ENCODE results near the gene MAPK1. TPM values are rescaled to one million over a fixed set of nuclear protein-coding genes. Genes with fewer than 3 reads are reported as not detected.
"Not testable (repeated sequence)": the region's sequence is repeated elsewhere in the genome, so short reads cannot be mapped to it uniquely, and the experiment has no call there.

The MAPK1 gene
- total RNA-seq, 4 donors from 2014 or later, result 72.3 to 121 (median 85.2) TPM

- no peak for TF ChIP-seq CTCF (IDR thresholded peaks at IDR 0.05)
- no peak for TF ChIP-seq POLR2A (IDR thresholded peaks at IDR 0.05)
- 42 to 49% methylated on average over 4 of the region's 4 CpGs for WGBS, 2 donors
- no peak overlapping the region for H3K4me3 ChIP-seq (ENCODE audit: low read depth, poor library complexity, severe bottlenecking)
- intact Hi-C loops (cut with DNase I; ENCODE audit: low total_unique reads), result no loop called here
- no peak for DNase-seq (ENCODE audit: low spot score in 2 of 2)
These were observed 148.4 kb downstream of the MAPK1 start for GRCh38 chr22:21719024-21719423.

- no peak overlapping the region for H3K4me3 ChIP-seq (ENCODE audit: low read depth, poor library complexity, severe bottlenecking)
- DNase-seq (ENCODE audit: low spot score in 2 of 2), result no peak
- TF ChIP-seq POLR2A (IDR thresholded peaks at IDR 0.05) (no peak), CTCF (IDR thresholded peaks at IDR 0.05) (no peak)
- 75 to 79% methylated on average over 4 of the region's 4 CpGs for WGBS, 2 donors
- intact Hi-C loops (cut with DNase I; ENCODE audit: low total_unique reads), result no loop called here
These were observed 148.9 kb downstream of the MAPK1 start for GRCh38 chr22:21718499-21718898.

- intact Hi-C loops (cut with DNase I; ENCODE audit: low total_unique reads); H3K4me3 ChIP-seq (ENCODE audit: low read depth, poor library complexity, severe bottlenecking); DNase-seq (ENCODE audit: low spot score in 2 of 2): not testable (repeated sequence)
- 79 to 84% methylated on average over 15 of the region's 15 CpGs for WGBS, 2 donors
These were observed 150.9 kb downstream of the MAPK1 start for GRCh38 chr22:21716395-21717122.

GRCh38 chr22:21714786-21715185 lies 152.7 kb downstream of the MAPK1 start:
- 59 to 70% methylated on average over 3 of the region's 3 CpGs for WGBS, 2 donors
- TF ChIP-seq POLR2A (IDR thresholded peaks at IDR 0.05) (no peak), CTCF (IDR thresholded peaks at IDR 0.05) (no peak)
- DNase-seq (ENCODE audit: low spot score in 2 of 2), result no peak
- intact Hi-C loops (cut with DNase I; ENCODE audit: low total_unique reads), result loop anchor here (5.0 kb wide), 1 partner anchor 238 kb away; the partner anchor contains the start of gene PPM1F
- no peak overlapping the region for H3K4me3 ChIP-seq (ENCODE audit: low read depth, poor library complexity, severe bottlenecking)

GRCh38 chr22:21714059-21714770 lies 153.2 kb downstream of the MAPK1 start:
- TF ChIP-seq POLR2A (IDR thresholded peaks at IDR 0.05) (no peak), CTCF (IDR thresholded peaks at IDR 0.05) (no peak)
- WGBS, 2 donors, result 71 to 79% methylated on average over 30 to 32 of the region's 32 CpGs
- DNase-seq (ENCODE audit: low spot score in 2 of 2), result no peak
- intact Hi-C loops (cut with DNase I; ENCODE audit: low total_unique reads), result loop anchor here (5.0 kb wide), 1 partner anchor 238 kb away; the partner anchor contains the start of gene PPM1F
- H3K4me3 ChIP-seq (ENCODE audit: low read depth, poor library complexity, severe bottlenecking), result no peak overlapping the region

- WGBS, 2 donors, result 57 to 66% methylated on average over 9 of the region's 9 CpGs
- no peak for DNase-seq (ENCODE audit: low spot score in 2 of 2)
- H3K4me3 ChIP-seq (ENCODE audit: low read depth, poor library complexity, severe bottlenecking), result no peak overlapping the region
- TF ChIP-seq CTCF (IDR thresholded peaks at IDR 0.05) (no peak), POLR2A (IDR thresholded peaks at IDR 0.05) (no peak)
- intact Hi-C loops (cut with DNase I; ENCODE audit: low total_unique reads), result loop anchor here (5.0 kb wide), 1 partner anchor 239 kb away; the partner anchor contains the start of gene PPM1F
These were observed 153.9 kb downstream of the MAPK1 start for GRCh38 chr22:21713428-21714058.
